A549 (cell line): Measurements from ENCODE around the gene CLDN1. TPM values are rescaled to one million over a fixed set of nuclear protein-coding genes. Genes with fewer than 3 reads are reported as not detected.

Source experiments
- ATAC-seq, 2 experiments: fragments of 200-7000 bp in 1 of 2; fragments of >200 bp in 1 of 2; cut with Nextera tagmentation in 1 of 2; cut with Tn5 transposase in 1 of 2; 3 replicates each; pipeline versions ENCODE4 v1.8.0 to v1.9.1; 2018 to 2020; ENCODE audit warnings: mild to moderate bottlenecking in 1 of 2, moderate library complexity in 1 of 2
- CTCF ChIA-PET: fragments of 300-600 bp; sonication (Branson Sonifier 250); formaldehyde crosslinking; extraction: SDS; loops from one replicate; lab custom pipeline; 2021; ENCODE audit warnings: antibody characterized with exemption, inconsistent platforms; lab: Yijun Ruan, JAX
- POLR2A ChIA-PET: fragments of 350-600 bp; formaldehyde crosslinking; extraction: SDS; loops from one replicate; lab custom pipeline; 2021; ENCODE audit warnings: antibody characterized with exemption, inconsistent platforms; lab: Yijun Ruan, JAX
- DNase-seq, 2 experiments: peaks; one replicate each; pipeline versions ENCODE4 v3.0.0 to v3.0.0-alpha.2; 2011 to 2016; ENCODE audit warnings: low read depth in 1 of 2, low spot score in 1 of 2
- FAIRE-seq: peaks from 2 replicates; lab custom pipeline; 2011; peaks lifted over from hg19 to GRCh38; lab: Jason Lieb, UNC
- H3K27ac ChIP-seq, 2 experiments: fragments of >200 bp; sonication (Bioruptor Twin); formaldehyde crosslinking; 3 replicates each; pipeline ENCODE4 v1.5.1; 2016 to 2017
- H3K4me1 ChIP-seq: fragments of >200 bp; sonication (Bioruptor Twin); formaldehyde crosslinking; 3 replicates; pipeline ENCODE4 v1.6.1; 2016
- H3K4me2 ChIP-seq: fragments of >200 bp; sonication (Bioruptor Twin); formaldehyde crosslinking; 3 replicates; pipeline ENCODE4 v1.6.1; 2016
- H3K4me3 ChIP-seq: fragments of >200 bp; sonication (Bioruptor Twin); formaldehyde crosslinking; 3 replicates; pipeline ENCODE4 v1.5.1; 2016
- H3K9me3 ChIP-seq: fragments of >200 bp; sonication (Bioruptor Twin); formaldehyde crosslinking; 3 replicates; pipeline ENCODE4 v1.6.1; 2016
- BCL3 ChIP-seq: fragments of >200 bp; sonication (Bioruptor Twin); formaldehyde crosslinking; IDR thresholded peaks from 3 replicates; pipeline ENCODE4 v1.6.1; 2016
- CBX2 ChIP-seq: fragments of 200-600 bp; sonication (generic); IDR thresholded peaks from 2 replicates; pipeline ENCODE4 v1.6.1; 2016; ENCODE audit warnings: low read depth, mild to moderate bottlenecking, borderline replicate concordance
- CHD2 ChIP-seq: fragments of 150-350 bp; IDR thresholded peaks from 2 replicates; pipeline ENCODE4 v1.6.1; 2014; ENCODE audit warnings: low read length; ENCODE audit not compliant: partially characterized antibody
- EP300 ChIP-seq, 2 experiments: fragments of >200 bp; sonication (Bioruptor Twin); formaldehyde crosslinking; IDR thresholded peaks; 2 replicates in 1 of 2; 3 replicates in 1 of 2; pipeline ENCODE4 v1.6.1; 2016 to 2017
- ESRRA ChIP-seq: fragments of 150-350 bp; IDR thresholded peaks from 2 replicates; pipeline ENCODE4 v1.6.1; 2014; ENCODE audit warnings: mild to moderate bottlenecking, low read length, borderline replicate concordance
- FOSB ChIP-seq: fragments of 250-450 bp; sonication (Bioruptor Pico); IDR thresholded peaks from 2 replicates; pipeline ENCODE4 v1.5.0; 2020; ENCODE audit warnings: mild to moderate bottlenecking, moderate library complexity
- GATA3 ChIP-seq: IDR thresholded peaks from 2 replicates; pipeline ENCODE4 v1.6.1; 2012; ENCODE audit warnings: borderline replicate concordance
- HOXA7 ChIP-seq: fragments of 250-450 bp; sonication (Bioruptor Pico); IDR thresholded peaks from 2 replicates; pipeline ENCODE4 v1.5.0; 2020; ENCODE audit warnings: mild to moderate bottlenecking, moderate library complexity
- HOXB5 ChIP-seq: fragments of 250-450 bp; sonication (Bioruptor Pico); IDR thresholded peaks from 2 replicates; pipeline ENCODE4 v1.5.0; 2020; ENCODE audit warnings: mild to moderate bottlenecking, moderate library complexity
- JUNB ChIP-seq: fragments of >200 bp; sonication (Bioruptor Twin); formaldehyde crosslinking; IDR thresholded peaks from 2 replicates; pipeline ENCODE4 v1.6.1; 2016
- MAX ChIP-seq: IDR thresholded peaks from 2 replicates; pipeline ENCODE4 v1.6.1; 2012
- MYC ChIP-seq: IDR thresholded peaks from 2 replicates; pipeline ENCODE4 v1.6.1; 2012; ENCODE audit warnings: mild to moderate bottlenecking, inconsistent platforms, low read length, improper control_type of control experiment, borderline replicate concordance
- NPAS2 ChIP-seq: fragments of 250-450 bp; sonication (Bioruptor Pico); IDR thresholded peaks from 2 replicates; pipeline ENCODE4 v1.8.0; 2022; ENCODE audit warnings: mild to moderate bottlenecking, moderate library complexity, borderline replicate concordance
- PBX3 ChIP-seq: IDR thresholded peaks from 2 replicates; pipeline ENCODE4 v1.6.1; 2012
- POLR2A ChIP-seq: IDR thresholded peaks from 2 replicates; pipeline ENCODE4 v1.6.1; 2012; ENCODE audit warnings: mild to moderate bottlenecking, low read length
- RARB ChIP-seq: fragments of 250-450 bp; sonication (Bioruptor Pico); IDR thresholded peaks from 2 replicates; pipeline ENCODE4 v1.8.0; 2021; ENCODE audit warnings: mild to moderate bottlenecking, moderate library complexity
- RFX5 ChIP-seq: fragments of 450-650 bp; IDR thresholded peaks from 2 replicates; pipeline ENCODE4 v1.7.1; 2014; ENCODE audit warnings: antibody characterized with exemption, mild to moderate bottlenecking, moderate library complexity
- RNF2 ChIP-seq: fragments of 200-600 bp; sonication (generic); IDR thresholded peaks from 2 replicates; pipeline ENCODE4 v1.6.1; 2016; ENCODE audit warnings: low read depth, mild to moderate bottlenecking, antibody characterized with exemption, moderate library complexity, borderline replicate concordance
- TFCP2L1 ChIP-seq: fragments of 250-450 bp; sonication (Bioruptor Pico); IDR thresholded peaks from 2 replicates; pipeline ENCODE4 v1.5.0; 2021; ENCODE audit warnings: mild to moderate bottlenecking
- TP53 ChIP-seq: fragments of 250-450 bp; sonication (Bioruptor Pico); IDR thresholded peaks from 2 replicates; pipeline ENCODE4 v1.5.0; 2021; ENCODE audit warnings: mild to moderate bottlenecking, moderate library complexity
- ZSCAN20 ChIP-seq: fragments of 250-450 bp; sonication (Bioruptor Pico); IDR thresholded peaks from 2 replicates; pipeline ENCODE4 v1.8.0; 2022; ENCODE audit warnings: mild to moderate bottlenecking, moderate library complexity
- WGBS: methylation state at CpG from one replicate; pipeline ENCODE4 v1.1.6; 2017; ENCODE audit errors: missing lambda C conversion rate; 5-methylcytosine and 5-hydroxymethylcytosine counted together
- polyA plus RNA-seq, 4 experiments: library from polyadenylated mRNA; depleted of rRNA in 3 of 4; stranded (reverse); fragments of >200 nt; fragmentation: RNase III in 1 of 4; extraction: RNeasy Plus Mini Kit Qiagen cat#74134 plus additional on column Dnase treatment in 1 of 4; gene quantifications; 2 replicates in 3 of 4; 3 replicates in 1 of 4; pipeline ENCODE4 v1.2.3, GENCODE V29; 2011 to 2017
- TF ChIP-seq, protein P1 (sequence below): fragments of 250-450 bp; sonication (Bioruptor Pico); IDR thresholded peaks from 2 replicates; pipeline ENCODE4 v1.5.0; 2020; ENCODE audit warnings: low read depth, mild to moderate bottlenecking, moderate library complexity
- TF ChIP-seq, protein P2 (sequence below): fragments of >200 bp; sonication (Bioruptor Twin); formaldehyde crosslinking; IDR thresholded peaks from 3 replicates; pipeline ENCODE4 v1.5.1; 2016

The CLDN1 gene
- polyA plus RNA-seq, 2 of the 4 experiments (the other 2 are of a cell fraction): 33.7 to 142 TPM

GRCh38 chr3:190326361-190326760 is 4.1 kb upstream of the CLDN1 start (continued):
- TF ChIP-seq BCL3 (no peak), FOSB (CRISPR knock-in tag) (no peak), PBX3 (no peak), GATA3 (no peak), NPAS2 (no peak), TP53 (CRISPR knock-in tag) (no peak), POLR2A (no peak)
- TF ChIP-seq, protein P1, sequence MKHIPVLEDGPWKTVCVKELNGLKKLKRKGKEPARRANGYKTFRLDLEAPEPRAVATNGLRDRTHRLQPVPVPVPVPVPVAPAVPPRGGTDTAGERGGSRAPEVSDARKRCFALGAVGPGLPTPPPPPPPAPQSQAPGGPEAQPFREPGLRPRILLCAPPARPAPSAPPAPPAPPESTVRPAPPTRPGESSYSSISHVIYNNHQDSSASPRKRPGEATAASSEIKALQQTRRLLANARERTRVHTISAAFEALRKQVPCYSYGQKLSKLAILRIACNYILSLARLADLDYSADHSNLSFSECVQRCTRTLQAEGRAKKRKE (CRISPR knock-in tag): no peak

- TF ChIP-seq CHD2 (no peak), RNF2 (no peak), GATA3 (no peak), RFX5 (no peak)
- Histone ChIP-seq H3K4me1 (peaks cover 24% of the 10 kb centered on the region; the same call in 2 of the 3 replicates), H3K4me3 (no peak overlapping the region), H3K9me3 (no peaks in the 10 kb centered on the region), H3K27ac (peak overlapping the region; percentile 42 to 62; a peak in 4 of 6 replicates), H3K4me2 (peak overlapping the region; percentile 24; the same call in 2 of the 3 replicates)
- ChIA-PET CTCF (interaction anchor here (1.3 to 3.8 kb wide), 3 partner anchors 101 to 364 kb away, joined by 3 to 12 read pairs (median 3); no protein-coding TSS in a partner anchor), POLR2A (no interaction called here)
- DNase-seq (no peak), ATAC-seq (no peak), FAIRE-seq (no peak)
- WGBS: 96% methylated on average over 1 of the region's 1 CpG
Observed at GRCh38 chr3:190325923-190326322, 3.7 kb upstream of the CLDN1 start.

GRCh38 chr3:190323246-190323626 is 990 bp upstream of the CLDN1 start:
- TF ChIP-seq ESRRA: no peak
- TF ChIP-seq RARB: no peak
- TF ChIP-seq, protein P1 (CRISPR knock-in tag): no peak
- TF ChIP-seq MAX: no peak
- TF ChIP-seq TFCP2L1: no peak
- TF ChIP-seq CHD2: no peak
- no peak for TF ChIP-seq ZSCAN20
- no peak for TF ChIP-seq CBX2
- TF ChIP-seq JUNB: no peak
- TF ChIP-seq MYC: no peak
- TF ChIP-seq EP300 (IDR thresholded peaks at IDR 0.05): no peak
- TF ChIP-seq, protein P2, sequence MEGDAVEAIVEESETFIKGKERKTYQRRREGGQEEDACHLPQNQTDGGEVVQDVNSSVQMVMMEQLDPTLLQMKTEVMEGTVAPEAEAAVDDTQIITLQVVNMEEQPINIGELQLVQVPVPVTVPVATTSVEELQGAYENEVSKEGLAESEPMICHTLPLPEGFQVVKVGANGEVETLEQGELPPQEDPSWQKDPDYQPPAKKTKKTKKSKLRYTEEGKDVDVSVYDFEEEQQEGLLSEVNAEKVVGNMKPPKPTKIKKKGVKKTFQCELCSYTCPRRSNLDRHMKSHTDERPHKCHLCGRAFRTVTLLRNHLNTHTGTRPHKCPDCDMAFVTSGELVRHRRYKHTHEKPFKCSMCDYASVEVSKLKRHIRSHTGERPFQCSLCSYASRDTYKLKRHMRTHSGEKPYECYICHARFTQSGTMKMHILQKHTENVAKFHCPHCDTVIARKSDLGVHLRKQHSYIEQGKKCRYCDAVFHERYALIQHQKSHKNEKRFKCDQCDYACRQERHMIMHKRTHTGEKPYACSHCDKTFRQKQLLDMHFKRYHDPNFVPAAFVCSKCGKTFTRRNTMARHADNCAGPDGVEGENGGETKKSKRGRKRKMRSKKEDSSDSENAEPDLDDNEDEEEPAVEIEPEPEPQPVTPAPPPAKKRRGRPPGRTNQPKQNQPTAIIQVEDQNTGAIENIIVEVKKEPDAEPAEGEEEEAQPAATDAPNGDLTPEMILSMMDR: no peak
- no peak for TF ChIP-seq HOXA7 (CRISPR knock-in tag)
- TF ChIP-seq HOXB5 (CRISPR knock-in tag): no peak
- no peak for TF ChIP-seq PBX3
- H3K4me2 ChIP-seq: peak overlapping the region; percentile 98
- peaks cover 25% of the 10 kb centered on the region; the same call in 2 of the 3 replicates for H3K4me1 ChIP-seq
- no peak overlapping the region; the same call in 2 of the 3 replicates for H3K4me3 ChIP-seq
- H3K9me3 ChIP-seq: no peaks in the 10 kb centered on the region
- no peak for DNase-seq
- no peak for ATAC-seq
- ChIA-PET CTCF (interaction anchor here (0.7 to 4.4 kb wide), 23 partner anchors 9 to 324 kb away, joined by 3 to 105 read pairs (median 6); no protein-coding TSS in a partner anchor), POLR2A (interaction anchor here (1.4 to 3.5 kb wide), 2 partner anchors 22 to 98 kb away, joined by 13 to 27 read pairs; no protein-coding TSS in a partner anchor)
- WGBS: 79% methylated on average over 8 of the region's 8 CpGs
- no peak for FAIRE-seq
- peak overlapping the region; percentile 87 to 90; a peak in 5 of 6 replicates for H3K27ac ChIP-seq
